ENCODE measurements around the gene TBC1D5. TPM values are rescaled to one million over a fixed set of nuclear protein-coding genes. Genes with fewer than 3 reads are reported as not detected.

Gene TBC1D5
- polyA plus RNA-seq, 1 donor, result 31.3 TPM

DNA sequence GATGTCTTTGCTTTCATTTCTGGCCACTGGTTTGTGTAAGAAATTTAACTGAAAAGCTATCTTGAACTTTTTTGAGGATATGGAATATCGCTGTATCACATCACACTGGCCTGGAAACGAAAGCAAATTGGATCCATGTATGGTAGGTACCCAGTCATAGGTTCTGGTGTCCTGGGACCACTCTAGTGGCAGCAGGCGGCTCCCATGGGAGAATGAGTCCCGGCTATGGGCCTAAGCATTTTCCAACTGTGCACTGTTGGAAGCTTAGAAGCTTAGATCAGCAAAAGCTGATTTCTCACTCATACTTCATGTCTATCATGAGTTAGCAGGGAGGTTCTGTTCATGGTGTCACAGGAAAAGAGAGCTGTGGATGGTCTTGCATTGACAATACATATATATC is 534.5 kb downstream of the TBC1D5 start:
- no peak for DNase-seq

DNA sequence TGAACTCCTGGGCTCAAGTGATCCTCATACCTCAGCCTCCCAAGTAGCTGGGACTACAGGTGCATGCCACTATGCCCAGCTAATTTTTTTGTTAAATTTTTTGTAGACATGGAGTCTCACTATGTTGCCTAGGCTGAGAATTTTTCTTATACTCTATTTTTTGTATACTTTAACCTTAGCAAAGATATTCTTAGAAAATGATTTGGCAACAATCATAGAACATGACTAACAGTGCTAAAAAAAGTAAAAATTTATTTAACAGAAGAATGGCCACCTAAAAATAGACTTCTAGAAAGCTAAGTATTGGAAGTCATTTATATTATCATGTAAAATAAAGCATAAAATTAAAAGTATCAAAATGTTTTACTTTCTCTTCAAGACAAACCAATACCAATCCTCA is 535.4 kb downstream of the TBC1D5 start:
- DNase-seq, result no peak

DNA sequence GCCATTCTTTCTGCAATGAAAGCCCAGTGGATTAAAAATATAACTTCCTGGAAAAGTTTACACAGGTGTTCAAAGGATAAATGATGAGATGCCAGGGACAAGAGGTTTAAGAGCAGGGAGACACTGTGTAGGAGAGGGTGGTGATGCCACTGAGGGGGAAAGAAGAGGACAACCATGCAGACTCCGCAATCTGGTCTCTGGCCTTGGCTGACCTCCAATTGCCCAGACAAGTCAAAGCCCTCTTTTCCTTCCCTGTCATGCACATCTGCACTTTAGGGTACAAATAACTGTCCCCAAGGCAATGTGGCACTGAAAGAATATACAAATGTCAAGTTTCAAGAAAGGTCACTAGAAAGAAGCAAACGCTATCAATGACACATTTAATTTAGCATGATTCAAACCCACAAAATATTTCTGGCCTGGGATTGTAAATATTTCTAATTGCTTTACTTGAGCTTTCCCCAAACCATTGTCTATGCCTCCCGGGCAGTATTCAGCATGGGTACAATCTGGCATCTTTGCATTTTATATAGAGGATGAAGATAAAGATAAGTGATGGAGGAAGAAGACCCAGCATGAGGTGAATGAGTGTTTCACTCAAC is 538.3 kb downstream of the TBC1D5 start:
- DNase-seq, result no peak

DNA sequence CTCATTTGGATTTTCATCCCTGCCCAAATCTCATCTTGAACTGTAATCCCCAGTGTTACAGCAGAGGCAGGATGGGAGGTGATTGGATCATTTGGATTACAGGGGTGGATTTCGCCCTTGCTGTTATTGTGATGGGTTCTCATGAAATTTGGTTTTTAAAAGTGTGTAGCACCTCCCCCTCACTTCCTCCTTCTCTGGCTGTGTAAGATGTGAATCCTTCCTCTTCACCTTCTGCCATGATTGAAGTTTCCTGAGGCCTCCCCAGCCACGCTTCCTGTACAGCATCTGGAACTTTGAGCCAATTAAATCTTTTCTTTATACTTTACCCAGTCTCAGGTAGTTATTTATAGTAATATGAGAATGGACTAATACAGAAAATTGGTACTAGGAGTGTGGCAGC is 540.9 kb downstream of the TBC1D5 start:
- no peak for DNase-seq

DNA sequence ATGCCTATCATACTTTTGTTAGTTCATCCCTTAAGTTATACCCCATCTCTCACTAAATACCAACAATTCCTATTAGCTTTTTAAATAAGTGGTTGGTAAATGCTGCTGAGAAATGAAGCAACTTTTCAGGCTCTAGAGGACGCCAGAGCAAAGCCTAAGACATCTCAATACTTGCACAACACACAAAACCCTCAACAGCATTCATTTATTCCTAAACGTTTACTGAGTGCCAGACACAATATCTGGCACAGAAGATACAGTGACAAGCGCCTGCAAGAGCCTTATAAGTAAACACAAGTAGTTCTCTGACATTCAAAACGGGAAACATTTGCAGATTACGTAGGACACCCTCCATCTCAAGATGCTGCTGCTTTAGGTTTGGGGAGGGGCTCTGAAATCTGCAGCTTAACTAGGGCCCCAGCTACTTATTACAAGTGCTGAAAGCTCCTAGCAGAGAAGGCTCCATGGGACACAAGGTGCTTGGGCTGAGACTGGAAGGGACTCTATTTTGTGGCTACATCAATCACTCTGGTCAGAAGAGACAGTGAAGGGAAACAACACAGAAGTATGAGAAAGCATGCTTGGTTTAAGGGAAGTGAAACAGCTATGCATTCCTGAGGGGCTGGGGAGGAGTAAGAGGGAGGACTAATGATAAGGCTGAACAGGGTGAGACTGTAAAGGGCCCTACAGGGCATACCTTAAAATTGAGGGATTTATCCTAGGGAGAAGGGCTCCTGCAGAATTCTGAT is 546.4 kb downstream of the TBC1D5 start:
- no peak for DNase-seq

DNA sequence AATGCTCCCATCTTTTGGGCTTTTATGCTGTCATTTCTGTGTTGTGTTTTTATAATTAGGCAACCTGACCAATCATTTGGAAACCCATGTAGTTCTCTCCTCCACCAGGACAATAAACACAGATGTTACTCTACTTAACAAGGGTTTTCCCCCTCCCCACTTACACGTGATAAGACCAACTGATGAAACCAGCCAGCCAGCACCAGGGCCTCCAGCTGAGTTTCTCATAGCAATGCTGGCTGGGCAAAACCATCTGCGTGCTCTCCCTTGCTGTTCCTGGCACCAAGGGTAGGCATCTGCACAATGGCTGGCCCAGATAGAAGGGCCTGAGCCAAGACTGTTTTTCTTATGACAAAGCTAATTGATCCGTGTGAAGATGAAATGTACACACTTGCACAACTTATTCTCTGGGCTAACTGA is 547.2 kb downstream of the TBC1D5 start:
- no peak for DNase-seq

DNA sequence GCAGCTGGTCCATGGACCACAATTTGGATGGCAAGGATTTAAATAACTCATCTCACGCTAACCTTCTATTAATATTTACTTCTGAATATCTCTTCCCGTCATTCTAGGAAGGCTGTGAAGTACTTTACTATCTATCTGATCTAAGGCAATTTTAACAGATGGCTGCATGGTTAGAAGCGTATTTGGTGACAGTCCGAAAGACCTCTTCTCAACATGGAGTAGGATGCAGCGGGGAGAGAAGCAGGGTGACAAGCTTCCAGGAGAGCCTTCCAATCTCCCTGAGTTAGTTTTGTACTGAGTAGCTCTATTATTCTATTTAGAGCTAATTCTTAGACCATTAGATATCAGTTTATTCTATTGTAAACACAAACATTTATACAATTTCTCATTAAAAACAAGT is 548.3 kb downstream of the TBC1D5 start:
- DNase-seq, result no peak

DNA sequence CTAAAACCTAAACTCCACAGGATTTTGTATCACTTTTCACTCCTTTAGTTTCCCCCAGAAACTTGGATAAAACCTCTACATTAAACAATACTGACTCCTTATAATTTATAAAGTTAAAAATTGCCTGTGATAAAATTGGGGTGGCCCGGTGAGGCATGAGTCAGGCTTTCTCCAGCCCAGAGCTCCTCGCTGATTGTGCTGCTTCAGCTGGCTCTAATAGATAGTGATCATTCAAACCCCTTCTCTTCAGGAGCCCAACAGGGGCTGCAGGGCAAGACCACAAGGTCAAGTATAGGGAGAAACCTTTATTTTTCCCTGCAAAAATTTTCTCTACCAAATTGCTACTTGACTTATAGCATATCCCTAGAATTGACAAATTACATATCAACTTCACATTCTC is 549.4 kb downstream of the TBC1D5 start:
- no peak for DNase-seq

DNA sequence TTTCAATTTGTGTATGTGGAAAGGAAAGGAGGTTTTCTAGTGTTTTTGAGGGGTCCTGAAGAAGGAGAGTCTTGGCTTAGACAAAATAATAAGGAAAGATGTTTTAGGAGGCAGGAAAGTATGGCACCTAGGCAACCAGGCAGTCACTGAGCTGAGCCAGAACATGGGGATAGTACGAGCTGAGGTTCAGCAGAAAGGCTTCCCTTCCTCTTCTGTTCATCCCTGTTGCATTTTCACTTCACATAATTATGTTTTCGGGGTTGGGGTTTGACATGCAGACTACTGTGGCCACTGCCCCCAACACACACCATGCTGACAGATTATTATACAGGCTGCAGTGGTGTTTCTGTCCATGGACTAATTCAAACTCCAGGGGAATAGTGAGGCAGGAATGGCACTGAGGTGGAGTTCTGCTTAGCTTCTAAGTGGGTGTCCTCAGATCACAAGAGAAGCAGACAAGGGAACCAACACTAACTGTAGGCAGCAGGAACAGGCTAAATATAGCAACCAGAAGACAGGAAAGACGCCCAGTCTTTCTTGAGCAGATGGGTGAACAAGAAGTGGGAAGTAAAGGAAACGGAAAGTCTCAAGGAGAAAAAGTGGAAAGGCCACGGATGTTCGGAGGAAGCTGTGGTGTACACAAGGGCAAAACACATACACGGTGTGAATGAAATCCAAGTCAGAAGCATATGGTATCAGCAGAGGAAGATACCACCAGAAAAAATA is 551.9 kb downstream of the TBC1D5 start:
- no peak for DNase-seq

DNA sequence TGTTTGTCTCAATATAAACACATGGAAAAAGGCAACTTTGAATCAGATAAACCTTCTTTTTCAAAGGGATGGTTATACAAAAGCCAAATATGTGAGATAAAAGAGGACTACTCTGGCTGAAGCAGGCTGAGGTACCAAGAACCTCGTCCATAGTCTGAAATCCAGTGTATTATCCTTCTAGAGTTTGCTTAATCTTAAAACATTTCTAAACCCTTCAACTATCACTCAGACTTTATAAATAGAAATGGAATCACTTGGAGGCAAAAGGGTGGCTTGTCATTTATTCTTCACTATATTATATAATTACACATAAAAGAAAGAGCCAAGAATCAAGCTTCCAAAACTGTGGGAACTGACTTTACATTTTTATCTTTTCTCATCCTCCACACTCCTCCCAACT is 554.1 kb downstream of the TBC1D5 start:
- no peak for DNase-seq

DNA sequence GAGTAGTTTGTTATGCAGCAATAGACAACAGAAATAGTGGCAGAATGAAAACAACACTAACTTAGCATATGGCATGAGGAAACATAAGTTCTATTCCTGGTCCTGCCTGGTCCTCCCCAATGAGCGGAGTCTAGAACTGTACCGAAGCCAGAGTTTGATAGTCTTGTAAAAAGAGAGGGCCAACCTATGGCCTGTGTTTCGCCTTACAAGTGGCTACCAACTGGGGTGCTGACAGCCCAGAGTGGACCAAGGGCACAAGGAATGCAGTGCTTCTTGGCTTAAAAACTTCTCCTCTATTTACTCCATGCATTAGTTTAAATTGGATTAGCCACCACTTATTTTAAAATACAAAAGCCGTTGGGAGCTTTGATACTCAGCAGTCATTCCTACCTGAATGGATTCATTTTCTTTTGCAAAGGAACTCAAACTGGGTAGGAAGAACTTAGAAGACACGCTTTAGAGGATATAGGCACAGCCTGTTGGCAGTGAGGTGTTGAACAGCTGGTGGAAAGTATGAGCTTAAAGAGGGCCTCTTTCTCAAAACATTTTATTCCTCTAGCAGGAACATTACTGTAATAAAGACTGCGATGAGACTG is 554.7 kb downstream of the TBC1D5 start:
- DNase-seq, result no peak

DNA sequence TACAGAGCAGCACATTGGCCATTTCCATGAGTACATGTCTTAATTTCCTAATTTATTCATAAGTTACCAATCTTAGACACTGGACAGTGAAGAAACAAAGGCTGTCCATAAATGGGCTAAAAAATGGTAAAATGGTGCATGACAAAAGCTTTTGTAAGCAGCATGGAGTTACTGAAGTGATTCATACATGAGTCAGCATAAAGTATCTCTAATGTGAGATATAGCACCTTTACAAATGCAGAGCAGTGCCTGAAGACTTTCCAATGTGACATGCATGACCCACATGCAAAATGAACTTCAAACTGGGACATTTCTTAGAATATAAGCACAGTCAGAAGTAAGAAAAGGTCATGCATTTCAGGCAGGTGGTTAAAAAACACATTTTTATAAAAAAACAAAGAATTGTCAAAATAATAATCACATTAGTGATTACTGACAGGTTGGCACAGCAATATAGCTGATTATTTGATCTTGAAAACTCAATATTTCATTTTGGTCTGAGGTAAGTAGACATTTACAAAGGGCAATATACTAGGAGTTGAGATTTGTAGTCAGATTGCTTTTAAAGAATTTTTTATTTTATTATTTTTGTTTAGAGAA is 558.4 kb downstream of the TBC1D5 start:
- no peak for DNase-seq

DNA sequence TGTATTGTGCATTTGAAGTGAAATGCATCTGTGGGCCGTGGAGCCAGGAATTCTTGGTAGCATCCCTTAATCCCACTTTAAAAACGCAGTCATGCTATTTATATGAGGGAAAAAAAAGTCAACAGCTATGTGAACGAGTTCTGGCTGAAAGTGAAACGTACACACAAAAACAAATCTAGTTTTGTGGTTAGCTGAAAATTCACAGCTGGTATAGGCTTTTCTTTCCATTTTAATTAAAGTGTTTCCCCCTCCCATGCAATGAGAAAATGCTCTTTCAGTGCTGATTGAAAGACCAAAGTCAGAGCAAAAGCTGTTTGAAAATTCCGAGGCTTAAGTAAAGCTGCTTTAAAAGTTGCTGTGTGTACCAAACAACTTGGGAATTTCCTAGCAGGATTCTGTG is 560.3 kb downstream of the TBC1D5 start:
- no peak for DNase-seq

DNA sequence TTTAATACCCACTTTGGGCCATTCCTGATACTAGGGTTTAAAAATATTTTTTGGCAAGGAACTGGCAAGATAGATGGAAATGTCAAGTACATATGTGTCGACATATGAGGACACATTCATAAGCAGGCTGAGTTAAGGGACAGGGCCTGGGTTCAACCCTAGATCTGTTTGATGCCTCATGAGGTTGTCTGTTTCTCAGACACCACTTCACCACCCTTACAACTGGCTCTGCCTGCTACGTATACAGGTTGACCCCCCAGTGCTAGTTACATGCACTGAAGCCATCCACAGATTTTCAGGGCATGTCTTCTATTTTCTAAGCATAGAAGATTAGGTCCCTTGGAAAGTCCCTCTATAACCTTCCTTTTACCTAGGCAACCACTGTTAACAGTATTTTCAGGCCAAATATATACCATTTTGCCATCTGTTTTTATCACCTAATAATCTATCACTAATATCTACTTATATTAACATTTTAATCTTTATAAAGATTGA is 561.0 kb downstream of the TBC1D5 start:
- no peak for DNase-seq

DNA sequence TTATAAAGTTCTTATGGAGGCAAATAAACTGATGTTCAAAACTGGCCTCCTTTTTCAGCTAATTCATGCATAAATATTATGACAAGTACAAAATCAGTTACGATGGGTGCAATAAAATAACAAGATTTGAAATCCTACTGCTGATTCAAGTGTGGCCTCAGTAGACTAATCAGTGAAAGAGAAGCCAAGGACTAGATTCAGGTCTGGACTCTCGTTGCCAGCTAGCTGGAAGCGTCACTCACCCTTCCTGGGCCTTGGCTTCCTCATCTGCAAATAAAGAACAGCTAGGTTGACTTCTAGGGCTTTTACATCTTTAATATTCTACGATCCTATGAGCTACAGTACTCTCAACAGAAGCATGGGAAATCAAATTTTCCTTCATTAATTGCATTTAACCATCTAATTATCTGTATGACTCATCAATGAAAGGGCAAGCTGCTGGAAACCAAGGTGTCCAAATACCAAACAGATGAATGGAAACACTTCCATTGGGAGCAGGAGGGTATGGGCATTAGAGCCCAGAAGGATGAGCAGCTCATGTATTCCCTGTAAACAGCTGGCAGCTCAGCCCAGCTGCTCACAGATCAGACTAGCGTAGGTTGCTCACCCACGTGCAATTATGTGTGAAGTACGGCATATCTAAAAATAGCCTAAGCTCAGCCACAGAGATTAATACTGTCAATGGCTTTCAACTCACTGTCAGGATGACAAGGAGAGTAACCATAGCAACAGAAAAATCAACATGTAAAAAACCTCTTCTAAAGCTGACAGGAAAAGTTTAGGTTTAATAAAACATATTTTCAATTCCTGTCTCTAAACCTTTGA is 562.8 kb downstream of the TBC1D5 start:
- no peak for DNase-seq

DNA sequence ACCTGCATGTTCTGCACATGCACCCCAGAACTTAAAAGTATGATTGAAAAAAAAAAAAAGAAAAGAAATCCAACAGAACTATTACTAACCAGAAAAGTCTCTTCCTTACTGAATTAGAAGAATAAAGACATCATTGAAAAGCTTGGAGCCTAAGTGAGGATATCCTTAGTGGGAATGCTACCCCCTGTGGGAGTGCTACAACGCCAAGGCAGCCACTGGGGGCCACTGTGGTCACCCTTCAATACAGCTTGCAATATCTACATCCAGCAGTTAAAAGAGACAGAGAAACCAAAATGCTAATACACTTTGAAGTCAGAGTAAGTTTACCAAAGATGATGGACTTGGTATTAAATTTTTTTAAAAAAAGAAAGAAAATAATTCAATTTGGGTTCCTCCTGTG is 565.7 kb downstream of the TBC1D5 start:
- DNase-seq, result no peak

DNA sequence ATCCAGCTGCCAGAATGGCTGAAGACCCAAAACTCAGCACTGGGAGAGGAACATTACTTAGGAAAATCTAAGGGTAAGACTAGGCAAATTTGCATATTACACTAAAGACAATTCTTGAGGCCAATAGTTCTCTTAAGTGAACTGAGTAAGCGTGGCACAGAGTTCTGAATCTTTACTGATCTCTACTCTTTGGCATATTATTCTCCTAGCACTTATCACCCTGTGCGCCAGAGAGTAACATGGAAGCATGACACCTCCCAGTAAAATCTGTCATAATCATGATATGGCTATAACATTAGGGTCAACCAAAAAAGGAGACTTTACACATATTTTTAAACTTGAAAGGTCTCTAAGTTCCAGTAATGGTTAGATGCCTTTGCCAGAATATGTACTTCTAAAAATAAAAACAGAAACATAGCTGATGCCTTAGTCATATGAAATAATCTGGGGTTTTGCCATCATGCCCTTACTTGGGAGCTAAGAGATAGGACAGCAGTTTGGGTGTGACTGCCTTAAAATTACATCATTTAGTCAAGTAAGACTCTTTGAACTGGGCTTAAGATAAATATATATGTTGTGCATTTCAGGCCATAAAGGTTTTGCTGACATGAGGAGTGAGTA is 567.1 kb downstream of the TBC1D5 start:
- no peak for DNase-seq

DNA sequence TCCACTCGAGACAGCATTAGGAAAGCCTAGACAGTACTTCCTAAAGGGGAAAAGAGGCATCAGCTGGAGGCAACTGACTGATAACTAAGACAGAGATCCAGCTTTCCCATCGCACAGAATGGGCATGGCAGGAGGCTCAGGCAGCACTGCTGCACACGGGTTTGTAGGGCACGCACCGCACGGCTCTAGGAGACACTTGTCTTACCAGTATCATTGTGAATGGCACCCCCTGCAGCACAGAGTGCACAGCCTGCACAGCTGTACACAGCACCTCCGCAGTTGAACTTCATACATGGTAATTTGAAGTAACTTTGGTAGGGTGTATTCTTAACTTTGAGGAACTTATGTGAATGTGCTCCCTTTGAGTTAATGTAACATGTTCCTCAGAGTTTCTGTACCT is 576.1 kb downstream of the TBC1D5 start:
- no peak for DNase-seq

DNA sequence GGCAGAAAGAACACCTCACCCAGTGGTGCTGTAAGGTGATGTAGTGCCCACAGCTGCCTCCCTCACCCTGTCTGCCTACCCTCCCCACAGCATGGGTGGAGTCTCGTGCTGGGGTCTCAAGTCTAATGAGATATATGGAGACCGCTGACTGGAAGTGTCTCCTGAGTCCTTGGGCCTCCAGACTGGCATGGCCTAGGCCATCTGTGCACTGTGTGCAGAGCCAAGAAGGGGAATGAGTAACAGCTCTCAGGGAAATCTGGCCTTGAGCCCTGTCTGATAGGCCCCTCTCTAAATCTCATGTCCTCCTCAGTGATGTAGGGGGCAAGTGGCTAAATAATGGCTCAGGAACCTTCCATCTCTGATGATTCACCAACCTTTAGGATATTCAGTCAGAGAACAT is 580.3 kb downstream of the TBC1D5 start:
- DNase-seq, result no peak

DNA sequence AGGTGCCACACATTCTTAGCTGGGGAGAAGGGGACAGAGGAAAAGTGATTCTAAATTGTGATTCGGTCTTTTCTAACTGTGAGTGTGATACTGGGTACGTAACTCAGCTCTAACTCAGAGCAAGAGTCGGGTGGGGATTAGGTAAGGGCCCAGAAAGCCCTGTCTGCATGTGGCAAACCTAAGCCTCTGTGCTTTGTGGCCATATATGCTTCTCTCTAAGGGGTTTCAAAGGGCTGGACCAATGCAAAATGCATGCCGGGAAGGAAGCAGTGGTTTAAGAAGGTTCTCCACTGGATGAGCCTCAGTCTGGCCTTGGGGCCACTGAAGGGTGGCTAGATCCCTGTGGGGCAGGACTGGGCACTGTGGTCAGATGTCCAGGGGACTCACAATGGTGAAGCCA is 581.8 kb downstream of the TBC1D5 start:
- DNase-seq, result no peak

DNA sequence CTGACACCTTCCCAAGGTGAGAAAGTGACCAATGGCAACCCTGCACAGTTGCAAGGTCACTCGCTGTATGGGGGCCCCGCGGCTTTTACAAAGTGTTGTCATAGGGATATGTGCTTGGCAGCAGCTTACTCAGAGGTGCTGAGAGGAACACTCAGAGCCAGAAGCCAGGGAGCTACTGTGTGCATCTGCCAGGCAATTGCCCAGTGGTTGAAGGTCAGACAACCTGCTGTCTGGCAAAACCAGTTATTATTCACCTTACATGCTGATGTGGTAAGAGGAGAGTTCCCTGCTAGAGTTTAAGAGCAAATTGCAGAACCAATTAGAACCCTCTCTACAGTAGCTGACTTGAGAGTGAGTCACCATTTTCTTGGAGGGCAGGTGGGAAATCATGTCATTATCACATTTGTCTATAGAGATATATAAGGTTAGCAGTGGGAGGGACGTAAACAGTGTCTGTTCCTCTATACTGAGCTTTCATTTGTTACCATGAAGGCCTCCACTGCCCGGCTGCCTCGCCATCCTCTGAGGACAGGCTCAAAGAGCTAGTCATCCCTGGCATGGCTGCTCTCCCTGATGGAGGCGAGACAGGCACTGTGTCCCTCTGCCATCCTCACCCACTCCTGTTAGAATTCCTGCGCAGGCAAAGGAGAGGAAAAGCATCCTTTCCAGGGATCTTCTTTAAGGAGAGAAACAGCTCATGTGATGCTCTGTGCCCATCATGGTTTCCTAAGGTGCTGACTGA is 583.3 kb downstream of the TBC1D5 start:
- no peak for DNase-seq
